SK-N-SH (cell line): ENCODE measurements around the gene ASB5. TPM values are rescaled to one million over a fixed set of nuclear protein-coding genes. Genes with fewer than 3 reads are reported as not detected.
"Not testable (repeated sequence)": the region's sequence is repeated elsewhere in the genome, so short reads cannot be mapped to it uniquely, and the experiment has no call there.

Source experiments
- CTCF ChIA-PET: fragments of 300-600, 350-600 bp; formaldehyde crosslinking; extraction: SDS; loops from one replicate; lab custom pipeline; 2021; lab: Yijun Ruan, JAX
- POLR2A ChIA-PET: fragments of 350-600 bp; sonication (Branson Sonifier 250); formaldehyde crosslinking; extraction: SDS; loops from one replicate; lab custom pipeline; 2020; ENCODE audit warnings: antibody characterized with exemption, inconsistent platforms; lab: Yijun Ruan, JAX
- DNase-seq: peaks from one replicate; pipeline ENCODE4 v3.0.0; 2012
- H2AFZ ChIP-seq: fragments of 200-600 bp; sonication (generic); 2 replicates; pipeline ENCODE4 v1.8.1; 2016; ENCODE audit warnings: antibody characterized with exemption, mild to moderate bottlenecking, low read depth
- H3F3A ChIP-seq: fragments of 200-600 bp; sonication (generic); replicated peaks from 2 replicates; pipeline ENCODE3; 2016; ENCODE audit warnings: antibody characterized with exemption, mild to moderate bottlenecking; ENCODE audit not compliant: insufficient read depth
- H3K27ac ChIP-seq, 2 experiments: fragments of 200-500 bp in 1 of 2; fragments of 200-600 bp in 1 of 2; sonication (Bioruptor generic) in 1 of 2; sonication (generic), shearing (Covaris generic) in 1 of 2; 2 replicates each; pipeline versions ENCODE4 v1.5.1 to v1.6.1; 2014 to 2016; ENCODE audit warnings: low read depth in 2 of 2, inconsistent platforms in 1 of 2, low read length in 1 of 2, mild to moderate bottlenecking in 1 of 2, mixed read lengths in 1 of 2
- H3K27me3 ChIP-seq: fragments of 200-600 bp; sonication (generic), shearing (Covaris generic); 2 replicates; pipeline ENCODE4 v1.6.1; 2016; ENCODE audit warnings: mixed run types; ENCODE audit not compliant: insufficient read depth
- H3K36me3 ChIP-seq, 2 experiments: fragments of 200-500 bp in 1 of 2; fragments of 200-600 bp in 1 of 2; sonication (Bioruptor generic) in 1 of 2; sonication (generic) in 1 of 2; replicated peaks in 1 of 2; 2 replicates each; pipeline versions ENCODE3 to v1.5.1; 2014 to 2016; ENCODE audit warnings: low read length in 1 of 2, mild to moderate bottlenecking in 1 of 2; ENCODE audit not compliant: insufficient read depth in 2 of 2, control insufficient read depth in 1 of 2
- H3K4me1 ChIP-seq, 2 experiments: fragments of 200-500 bp in 1 of 2; fragments of 200-600 bp in 1 of 2; sonication (Bioruptor generic) in 1 of 2; sonication (generic), shearing (Covaris generic) in 1 of 2; 2 replicates each; pipeline versions ENCODE4 v1.5.1 to v1.6.1; 2014 to 2016; ENCODE audit warnings: low read depth in 1 of 2, low read length in 1 of 2, mixed run types in 1 of 2; ENCODE audit not compliant: insufficient read depth in 2 of 2, control insufficient read depth in 1 of 2
- H3K4me2 ChIP-seq: fragments of 200-600 bp; sonication (generic), shearing (Covaris generic); 2 replicates; pipeline ENCODE4 v1.6.1; 2017; ENCODE audit warnings: mixed run types
- H3K4me3 ChIP-seq, 2 experiments: fragments of 200-500 bp in 1 of 2; fragments of 200-600 bp in 1 of 2; sonication (Bioruptor generic) in 1 of 2; sonication (generic), shearing (Covaris generic) in 1 of 2; 2 replicates each; pipeline versions ENCODE4 v1.5.1 to v1.8.1; 2014 to 2016; ENCODE audit warnings: low read depth in 2 of 2, inconsistent platforms in 1 of 2, low read length in 1 of 2, mild to moderate bottlenecking in 1 of 2, mixed read lengths in 1 of 2, moderate library complexity in 1 of 2
- H3K79me2 ChIP-seq: fragments of 200-600 bp; sonication (generic); 2 replicates; pipeline ENCODE4 v1.8.1; 2017; ENCODE audit warnings: mild to moderate bottlenecking; ENCODE audit not compliant: insufficient read depth
- H3K9ac ChIP-seq: fragments of 200-600 bp; sonication (generic); 2 replicates; pipeline ENCODE4 v1.6.1; 2017; ENCODE audit warnings: mixed run types
- H3K9me2 ChIP-seq: fragments of 200-600 bp; sonication (generic); 2 replicates; pipeline ENCODE4 v1.6.1; 2017; ENCODE audit warnings: mixed run types
- H3K9me3 ChIP-seq: fragments of 200-600 bp; sonication (generic); 2 replicates; pipeline ENCODE4 v1.6.1; 2017; ENCODE audit warnings: mixed run types, mild to moderate bottlenecking, moderate library complexity
- H4K20me1 ChIP-seq: fragments of 200-600 bp; sonication (generic); 2 replicates; pipeline ENCODE4 v1.6.1; 2017; ENCODE audit warnings: mild to moderate bottlenecking, mixed run types; ENCODE audit not compliant: insufficient read depth
- GABPA ChIP-seq: IDR thresholded peaks from 2 replicates; pipeline ENCODE4 v1.4.0; 2012; ENCODE audit warnings: low read depth, mild to moderate bottlenecking
- JUND ChIP-seq: IDR thresholded peaks from 2 replicates; pipeline ENCODE4 v1.4.0; 2012
- RAD21 ChIP-seq: IDR thresholded peaks from 2 replicates; pipeline ENCODE4 v1.6.1; 2012; ENCODE audit warnings: mild to moderate bottlenecking, low read length
- REST ChIP-seq: IDR thresholded peaks from 2 replicates; pipeline ENCODE4 v1.6.1; 2012; ENCODE audit warnings: mild to moderate bottlenecking, low read depth, low read length, moderate library complexity
- WGBS: methylation state at CpG from one replicate; pipeline ENCODE4 v1.1.6; 2017; ENCODE audit warnings: low lambda C conversion rate; 5-methylcytosine and 5-hydroxymethylcytosine counted together
- polyA plus RNA-seq, 3 experiments: library from polyadenylated mRNA; depleted of rRNA; stranded (reverse); fragments of >200 nt; gene quantifications; 2 replicates each; pipeline ENCODE4 v1.2.3, GENCODE V29; 2012
- TF ChIP-seq, protein P1 (sequence below): fragments of 150-350 bp; IDR thresholded peaks from 2 replicates; pipeline ENCODE4 v1.6.1; 2017; ENCODE audit warnings: antibody characterized with exemption, low read length, low read depth, borderline replicate concordance

The ASB5 gene
- polyA plus RNA-seq, 1 of the 3 experiments (the other 2 are of a cell fraction) = 0.13 TPM

DNA sequence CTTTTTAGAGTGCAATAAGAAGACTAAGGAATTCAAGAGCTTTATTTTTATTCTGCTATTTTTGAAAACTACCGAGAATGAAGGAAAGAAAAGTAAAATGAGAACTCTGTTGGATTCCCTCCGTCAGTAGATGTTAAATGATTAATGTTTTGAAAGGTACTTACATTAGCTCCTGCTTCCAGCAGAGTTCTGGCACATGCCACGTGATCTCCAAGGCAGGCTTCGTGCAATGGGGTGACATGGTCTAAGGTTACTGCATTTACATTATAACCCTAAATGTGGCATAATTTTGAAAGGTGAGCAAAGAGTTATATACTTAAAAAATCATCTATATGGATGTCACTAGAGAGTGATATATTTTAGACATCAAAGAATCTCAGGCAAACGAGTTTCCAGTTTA lies 46.9 kb downstream of the ASB5 start (continued):
- TF ChIP-seq REST (no peak), JUND (no peak), GABPA (no peak)

- ChIA-PET CTCF (interaction anchor here (0.8 to 1.7 kb wide), 4 partner anchors 14 to 830 kb away, joined by 3 to 4 read pairs (median 4); no protein-coding TSS in a partner anchor), POLR2A (no interaction called here)
- Histone ChIP-seq H3K27me3 (no peaks in the 10 kb centered on the region), H3K4me1 (no peaks in the 10 kb centered on the region), H3K36me3 (no peaks in the 10 kb centered on the region), H3K27ac (no peak overlapping the region), H3K4me2 (no peak overlapping the region), H2AFZ (no peak overlapping the region), H3F3A (no peaks in the 10 kb centered on the region), H3K79me2 (no peaks in the 10 kb centered on the region), H3K4me3 (no peak overlapping the region), H4K20me1 (no peaks in the 10 kb centered on the region), H3K9me2 (no peaks in the 10 kb centered on the region)
- no peak for DNase-seq
- WGBS = 55% methylated on average over 2 of the region's 2 CpGs
- TF ChIP-seq, protein P1, sequence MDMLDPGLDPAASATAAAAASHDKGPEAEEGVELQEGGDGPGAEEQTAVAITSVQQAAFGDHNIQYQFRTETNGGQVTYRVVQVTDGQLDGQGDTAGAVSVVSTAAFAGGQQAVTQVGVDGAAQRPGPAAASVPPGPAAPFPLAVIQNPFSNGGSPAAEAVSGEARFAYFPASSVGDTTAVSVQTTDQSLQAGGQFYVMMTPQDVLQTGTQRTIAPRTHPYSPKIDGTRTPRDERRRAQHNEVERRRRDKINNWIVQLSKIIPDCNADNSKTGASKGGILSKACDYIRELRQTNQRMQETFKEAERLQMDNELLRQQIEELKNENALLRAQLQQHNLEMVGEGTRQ = no peak
- TF ChIP-seq RAD21 = peak; percentile 33; the same call in 1 of the 2 replicates
- TF ChIP-seq, all 33 proteins: peak for 1
- Histone ChIP-seq H3K9ac (no peak overlapping the region), H3K9me3 (no peaks in the 10 kb centered on the region)
These were observed 51.5 kb downstream of the ASB5 start for GRCh38 chr4:176217510-176217909.

DNA sequence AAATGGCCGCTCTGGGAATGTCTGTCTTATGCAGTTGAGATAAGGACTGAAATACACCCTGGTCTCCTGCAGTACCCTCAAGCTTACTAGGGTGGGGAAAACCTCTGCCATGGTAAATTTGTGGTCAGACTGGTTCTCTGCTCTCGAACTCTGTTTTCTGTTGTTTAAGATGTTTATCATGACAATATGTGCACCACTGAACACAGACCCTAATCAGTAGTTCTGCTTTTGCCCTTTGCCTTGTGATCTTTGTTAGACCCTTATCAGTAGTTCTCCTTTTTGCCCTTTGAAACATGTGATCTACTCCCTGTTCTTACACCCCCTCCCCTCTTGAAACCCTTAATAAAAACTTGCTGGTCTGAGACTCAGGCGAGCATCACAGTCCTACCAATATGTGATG lies 56.7 kb downstream of the ASB5 start:
- WGBS = 50% methylated on average over 3 of the region's 3 CpGs
- H3K4me3 ChIP-seq, H2AFZ ChIP-seq, H3K79me2 ChIP-seq, H3K9ac ChIP-seq, H4K20me1 ChIP-seq, H3K9me2 ChIP-seq, H3K4me2 ChIP-seq, H3K27ac ChIP-seq, DNase-seq, H3K4me1 ChIP-seq, H3F3A ChIP-seq, POLR2A ChIA-PET, H3K36me3 ChIP-seq, H3K27me3 ChIP-seq, H3K9me3 ChIP-seq: not testable (repeated sequence)
- CTCF ChIA-PET = interaction anchor here (1.0 kb wide), 1 partner anchor 21 kb away, joined by 3 read pairs; no protein-coding TSS in a partner anchor
